Choroid plexus epithelial cell (primary cell): ENCODE results near the gene TBCD.

Experiments used
- DNase-seq: peaks from one replicate; pipeline ENCODE4 v3.0.0-alpha.2; 2010; ENCODE audit warnings: low read depth
- H3K4me3 ChIP-seq: 2 replicates; pipeline ENCODE4 v1.5.1; 2011; ENCODE audit warnings: low read depth, mild to moderate bottlenecking, control low read depth, low read length, moderate library complexity
- CTCF ChIP-seq: conservative IDR thresholded peaks from 2 replicates; pipeline ENCODE4 v1.5.1; 2011; ENCODE audit warnings: low read depth, mild to moderate bottlenecking, control low read depth, inconsistent platforms, low read length, moderate library complexity

TBCD gene

GRCh38 chr17:82946081-82946480, 194.2 kb downstream of the TBCD start:
- no peak for TF ChIP-seq CTCF
- DNase-seq, result no peak
- no peak overlapping the region for H3K4me3 ChIP-seq

- no peak for TF ChIP-seq CTCF
- H3K4me3 ChIP-seq, result no peak overlapping the region
- no peak for DNase-seq
Observed at GRCh38 chr17:82947051-82947991, 195.5 kb downstream of the TBCD start.

GRCh38 chr17:82948081-82948511, 196.2 kb downstream of the TBCD start:
- DNase-seq, result no peak
- no peak for TF ChIP-seq CTCF
- no peak overlapping the region for H3K4me3 ChIP-seq

- no peak overlapping the region for H3K4me3 ChIP-seq
- TF ChIP-seq CTCF, result no peak
- DNase-seq, result no peak
Observed at GRCh38 chr17:82948957-82949356, 197.1 kb downstream of the TBCD start.

- no peak for TF ChIP-seq CTCF
- no peak overlapping the region for H3K4me3 ChIP-seq
- no peak for DNase-seq
Observed at GRCh38 chr17:82949361-82949760, 197.5 kb downstream of the TBCD start.

- DNase-seq, result no peak
- H3K4me3 ChIP-seq, result no peak overlapping the region
- TF ChIP-seq CTCF, result no peak
Observed at GRCh38 chr17:82949984-82950383, 198.1 kb downstream of the TBCD start.
